GM12878 (cell line): ENCODE measurements around the gene HCST. TPM values are rescaled to one million over a fixed set of nuclear protein-coding genes. Genes with fewer than 3 reads are reported as not detected.
A peak's percentile ranks its signal among the peaks of the same experiment; 100 is the strongest.

ENCODE experiments used
- ATAC-seq: fragments of 200-7000 bp; cut with Tn5 transposase; 3 replicates; pipeline ENCODE4 v1.9.1; 2020; ENCODE audit warnings: mild to moderate bottlenecking, moderate library complexity
- BruUV-seq: library from RNA; stranded (reverse); fragments of 400-500 nt; replicated peaks from 2 replicates; lab custom pipeline; 2021; lab: Mats Ljungman, UMichigan
- CTCF ChIA-PET: fragments of 300-600 bp; sonication (Branson Sonifier 250); formaldehyde crosslinking; extraction: SDS; loops from one replicate; lab custom pipeline; 2021; ENCODE audit warnings: inconsistent platforms; lab: Yijun Ruan, JAX
- POLR2A ChIA-PET: fragments of 350-600 bp; formaldehyde crosslinking; extraction: SDS; loops from one replicate; lab custom pipeline; 2021; ENCODE audit warnings: inconsistent platforms; lab: Charles Lee
- RAD21 ChIA-PET: fragments of 300-600 bp; sonication (Branson Sonifier 250); formaldehyde crosslinking; loops from one replicate; lab custom pipeline; 2023; ENCODE audit warnings: antibody characterized with exemption; ENCODE audit not compliant: unreplicated experiment; lab: Charles Lee
- SMC1A ChIA-PET: fragments of 300-600 bp; sonication (Branson Sonifier 250); formaldehyde crosslinking; loops from one replicate; lab custom pipeline; 2023; ENCODE audit not compliant: unreplicated experiment, uncharacterized antibody; lab: Charles Lee
- DNase-seq: peaks from one replicate; pipeline ENCODE4 v3.0.0-alpha.2; 2011; ENCODE audit warnings: low read depth, low spot score
- FAIRE-seq: peaks from 3 replicates; lab custom pipeline; 2011; peaks lifted over from hg19 to GRCh38; lab: Jason Lieb, UNC
- H2AFZ ChIP-seq: 2 replicates; pipeline ENCODE4 v1.6.0; 2011; ENCODE audit warnings: low read depth, low read length, control low read depth; ENCODE audit not compliant: control insufficient read depth
- H3K27ac ChIP-seq: 2 replicates; pipeline ENCODE4 v1.5.1; 2011; ENCODE audit warnings: control low read depth; ENCODE audit not compliant: control insufficient read depth, insufficient read depth
- H3K27me3 ChIP-seq, 2 experiments: replicated peaks in 1 of 2; 2 replicates each; pipeline versions ENCODE4 v1.6.0 to v1.6.1; 2011; ENCODE audit warnings: low read length in 1 of 2; ENCODE audit not compliant: control insufficient read depth in 2 of 2, insufficient read depth in 2 of 2
- H3K36me3 ChIP-seq, 2 experiments: 2 replicates each; pipeline ENCODE4 v1.5.1; 2011; ENCODE audit warnings: low read length in 1 of 2; ENCODE audit not compliant: control insufficient read depth in 2 of 2, insufficient read depth in 2 of 2
- H3K4me1 ChIP-seq: 2 replicates; pipeline ENCODE4 v1.6.1; 2011; ENCODE audit warnings: mild to moderate bottlenecking, low read length, moderate library complexity, mixed read lengths; ENCODE audit not compliant: control insufficient read depth, insufficient read depth
- H3K4me2 ChIP-seq: 2 replicates; pipeline ENCODE4 v1.6.0; 2011; ENCODE audit warnings: control low read depth; ENCODE audit not compliant: control insufficient read depth, insufficient read depth
- H3K4me3 ChIP-seq: fragments of 200-600 bp; sonication (generic); 2 replicates; pipeline ENCODE4 v1.5.1; 2016
- H3K79me2 ChIP-seq: 2 replicates; pipeline ENCODE4 v1.6.0; 2011; ENCODE audit warnings: low read length; ENCODE audit not compliant: control insufficient read depth, insufficient read depth
- H3K9ac ChIP-seq: 2 replicates; pipeline ENCODE4 v1.8.0; 2011; ENCODE audit warnings: low read length, control low read depth, mixed read lengths; ENCODE audit not compliant: control insufficient read depth, insufficient read depth
- H3K9me3 ChIP-seq: replicated peaks from 3 replicates; pipeline ENCODE4 v1.5.1; 2011; ENCODE audit warnings: mild to moderate bottlenecking, low read length; ENCODE audit not compliant: control insufficient read depth, insufficient read depth
- H4K20me1 ChIP-seq: 2 replicates; pipeline ENCODE4 v1.6.0; 2011; ENCODE audit not compliant: control insufficient read depth, insufficient read depth
- CBFB ChIP-seq: IDR thresholded peaks from 2 replicates; pipeline ENCODE4 v1.6.1; 2016; ENCODE audit warnings: antibody characterized with exemption, low read depth
- CEBPB ChIP-seq, 2 experiments: fragments of 150-350 bp in 1 of 2; IDR thresholded peaks; 2 replicates each; pipeline ENCODE4 v1.6.1; 2012 to 2014; ENCODE audit warnings: low read depth in 2 of 2, low read length in 2 of 2, borderline replicate concordance in 1 of 2, inconsistent platforms in 1 of 2
- EZH2 ChIP-seq: IDR thresholded peaks from 2 replicates; pipeline ENCODE4 v1.6.1; 2012; ENCODE audit warnings: low read depth, mild to moderate bottlenecking, control low read depth, inconsistent platforms, low read length, borderline replicate concordance; ENCODE audit not compliant: control insufficient read depth
- GABPA ChIP-seq: IDR thresholded peaks from 2 replicates; pipeline ENCODE4 v1.6.1; 2014; ENCODE audit warnings: antibody characterized with exemption, low read depth, mild to moderate bottlenecking, inconsistent platforms
- JUNB ChIP-seq: IDR thresholded peaks from 2 replicates; pipeline ENCODE4 v1.6.1; 2016; ENCODE audit warnings: antibody characterized with exemption, mild to moderate bottlenecking
- NR2C1 ChIP-seq: fragments of 450-650 bp; IDR thresholded peaks from 2 replicates; pipeline ENCODE4 v1.6.1; 2017; ENCODE audit warnings: antibody characterized with exemption, mild to moderate bottlenecking, moderate library complexity
- RCOR1 ChIP-seq: conservative IDR thresholded peaks from 2 replicates; pipeline ENCODE4 v1.6.1; 2012; ENCODE audit warnings: low read depth, low read length, improper control_type of control experiment
- TCF3 ChIP-seq: IDR thresholded peaks from 2 replicates; pipeline ENCODE4 v1.6.1; 2012; ENCODE audit warnings: low read depth, mild to moderate bottlenecking, low read length, borderline replicate concordance; ENCODE audit not compliant: insufficient read depth
- ZBED1 ChIP-seq: IDR thresholded peaks from 2 replicates; pipeline ENCODE4 v1.6.1; 2016; ENCODE audit warnings: borderline replicate concordance
- WGBS: methylation state at CpG from one replicate; pipeline ENCODE4 v1.1.6; 2016; ENCODE audit warnings: low lambda C conversion rate; ENCODE audit not compliant: insufficient replicate concordance, insufficient coverage; ENCODE audit errors: missing lambda C conversion rate; 5-methylcytosine and 5-hydroxymethylcytosine counted together
- in situ Hi-C: fragments of 300-500 bp; cut with MboI; formaldehyde crosslinking; loops from 9 replicates; pipeline ENCODE4 v1.14.3; 2018; ENCODE audit warnings: mixed read lengths
- intact Hi-C: fragments of 100-400 bp; cut with micrococcal nuclease; formaldehyde crosslinking; loops from one replicate; pipeline ENCODE4 v1.14.2; 2022; ENCODE audit not compliant: unreplicated experiment
- polyA plus RNA-seq, 11 experiments: library from polyadenylated mRNA; depleted of rRNA in 4 of 11; unstranded in 6 of 11; stranded (reverse) in 5 of 11; fragments of >200 nt; fragmentation: Nextera tagmentation in 4 of 11; fragmentation: Illumina TruSeq in 1 of 11; extraction: Ambion mirVana in 4 of 11; extraction: Trizol in 1 of 11; gene quantifications; 1 replicate in 1 of 11; 2 replicates in 10 of 11; pipeline versions ENCODE4 v1.2.1 to v1.2.3, GENCODE V29; 2011 to 2016; ENCODE audit warnings: inconsistent platforms in 2 of 11, missing spikeins in 2 of 11, low read depth in 1 of 11
- total RNA-seq, 4 experiments: library from RNA; depleted of rRNA in 3 of 4; stranded (reverse); fragments of >200 nt in 3 of 4; fragmentation: Illumina TruSeq in 1 of 4; extraction: Trizol in 1 of 4; gene quantifications; 2 replicates each; pipeline versions ENCODE4 v1.2.1 to v1.2.3, GENCODE V29; 2013 to 2021
- TF ChIP-seq, protein P1 (sequence below): fragments of 450-650 bp; IDR thresholded peaks from 2 replicates; pipeline ENCODE4 v1.6.1; 2016; ENCODE audit warnings: mild to moderate bottlenecking, moderate library complexity, borderline replicate concordance

HCST gene
- total and polyA plus RNA-seq, 10 of the 15 experiments (the other 5 are each of a cell fraction or from before 2014, with no cell fraction given): 7.5 to 79.6 (median 33.6) TPM

- ATAC-seq: peak; percentile 29; the same call in 2 of the 3 replicates
- H3K36me3 ChIP-seq: no peaks in the 10 kb centered on the region
- no peak for DNase-seq
- no peak overlapping the region for H3K4me3 ChIP-seq
- H3K27ac ChIP-seq: no peak overlapping the region
- no peaks in the 10 kb centered on the region for H3K79me2 ChIP-seq
- ChIA-PET SMC1A (interaction anchor here (0.5 kb wide), 1 partner anchor 15 kb away, joined by 3 read pairs; no protein-coding TSS in a partner anchor), POLR2A (no interaction called here), CTCF (interaction anchor here (0.8 to 1.3 kb wide), 3 partner anchors 23 to 224 kb away, joined by 3 to 4 read pairs (median 4); no protein-coding TSS in a partner anchor), RAD21 (no interaction called here)
- intact Hi-C loops (no loop called here), in situ Hi-C loops (no loop called here)
- H2AFZ ChIP-seq: no peak overlapping the region
- H3K4me2 ChIP-seq: no peak overlapping the region
- H3K27me3 ChIP-seq: no peaks in the 10 kb centered on the region
- H3K9me3 ChIP-seq: no peaks in the 10 kb centered on the region
- no peak overlapping the region for H3K9ac ChIP-seq
- no peak for FAIRE-seq
- no peaks in the 10 kb centered on the region for H4K20me1 ChIP-seq
- H3K4me1 ChIP-seq: no peaks in the 10 kb centered on the region
- BruUV-seq: no TSS peak
- no peak for TF ChIP-seq EZH2
- no peak for TF ChIP-seq TCF3
- no peak for TF ChIP-seq NR2C1
- TF ChIP-seq CBFB: no peak
- TF ChIP-seq, all 136 proteins: peak for 0
- 71% methylated on average over 4 of the region's 4 CpGs for WGBS
Measured at GRCh38 chr19:35946203-35946602, 43.9 kb downstream of the HCST start.

GRCh38 chr19:35949131-35949530, 46.8 kb downstream of the HCST start:
- intact Hi-C loops (no loop called here), in situ Hi-C loops (no loop called here)
- WGBS: 0% methylated on average over 2 of the region's 2 CpGs

More at GRCh38 chr19:35949131-35949530, 46.8 kb downstream of the HCST start:
- ATAC-seq (no peak), FAIRE-seq (no peak), DNase-seq (no peak)
- Histone ChIP-seq H3K4me2 (no peak overlapping the region), H3K4me1 (peaks cover 8% of the 10 kb centered on the region), H3K79me2 (no peaks in the 10 kb centered on the region), H2AFZ (no peak overlapping the region), H3K9me3 (no peaks in the 10 kb centered on the region), H3K27me3 (no peaks in the 10 kb centered on the region), H3K27ac (no peak overlapping the region), H3K36me3 (no peaks in the 10 kb centered on the region), H4K20me1 (no peaks in the 10 kb centered on the region), H3K9ac (no peak overlapping the region), H3K4me3 (no peak overlapping the region)
- ChIA-PET POLR2A (interaction anchor here (0.9 kb wide), 1 partner anchor 34 kb away, joined by 6 read pairs; no protein-coding TSS in a partner anchor), SMC1A (no interaction called here), CTCF (interaction anchor here (0.8 to 1.6 kb wide), 5 partner anchors 9 to 44 kb away, joined by 3 to 10 read pairs (median 3); no protein-coding TSS in a partner anchor), RAD21 (interaction anchor here (0.8 to 1.2 kb wide), 3 partner anchors 37 to 105 kb away, joined by 3 to 5 read pairs (median 4); partner anchors contain the start of genes ALKBH6 and THAP8)
- no peak for TF ChIP-seq CBFB
- TF ChIP-seq ZBED1: no peak
- no peak for TF ChIP-seq GABPA
- no peak for TF ChIP-seq JUNB
- TF ChIP-seq, protein P1, sequence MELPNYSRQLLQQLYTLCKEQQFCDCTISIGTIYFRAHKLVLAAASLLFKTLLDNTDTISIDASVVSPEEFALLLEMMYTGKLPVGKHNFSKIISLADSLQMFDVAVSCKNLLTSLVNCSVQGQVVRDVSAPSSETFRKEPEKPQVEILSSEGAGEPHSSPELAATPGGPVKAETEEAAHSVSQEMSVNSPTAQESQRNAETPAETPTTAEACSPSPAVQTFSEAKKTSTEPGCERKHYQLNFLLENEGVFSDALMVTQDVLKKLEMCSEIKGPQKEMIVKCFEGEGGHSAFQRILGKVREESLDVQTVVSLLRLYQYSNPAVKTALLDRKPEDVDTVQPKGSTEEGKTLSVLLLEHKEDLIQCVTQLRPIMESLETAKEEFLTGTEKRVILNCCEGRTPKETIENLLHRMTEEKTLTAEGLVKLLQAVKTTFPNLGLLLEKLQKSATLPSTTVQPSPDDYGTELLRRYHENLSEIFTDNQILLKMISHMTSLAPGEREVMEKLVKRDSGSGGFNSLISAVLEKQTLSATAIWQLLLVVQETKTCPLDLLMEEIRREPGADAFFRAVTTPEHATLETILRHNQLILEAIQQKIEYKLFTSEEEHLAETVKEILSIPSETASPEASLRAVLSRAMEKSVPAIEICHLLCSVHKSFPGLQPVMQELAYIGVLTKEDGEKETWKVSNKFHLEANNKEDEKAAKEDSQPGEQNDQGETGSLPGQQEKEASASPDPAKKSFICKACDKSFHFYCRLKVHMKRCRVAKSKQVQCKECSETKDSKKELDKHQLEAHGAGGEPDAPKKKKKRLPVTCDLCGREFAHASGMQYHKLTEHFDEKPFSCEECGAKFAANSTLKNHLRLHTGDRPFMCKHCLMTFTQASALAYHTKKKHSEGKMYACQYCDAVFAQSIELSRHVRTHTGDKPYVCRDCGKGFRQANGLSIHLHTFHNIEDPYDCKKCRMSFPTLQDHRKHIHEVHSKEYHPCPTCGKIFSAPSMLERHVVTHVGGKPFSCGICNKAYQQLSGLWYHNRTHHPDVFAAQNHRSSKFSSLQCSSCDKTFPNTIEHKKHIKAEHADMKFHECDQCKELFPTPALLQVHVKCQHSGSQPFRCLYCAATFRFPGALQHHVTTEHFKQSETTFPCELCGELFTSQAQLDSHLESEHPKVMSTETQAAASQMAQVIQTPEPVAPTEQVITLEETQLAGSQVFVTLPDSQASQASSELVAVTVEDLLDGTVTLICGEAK: no peak
- TF ChIP-seq RCOR1: no peak
- no peak for TF ChIP-seq CEBPB (IDR thresholded peaks at IDR 0.05; ENCODE audit: borderline replicate concordance in 1 of 2, low read depth in 2 of 2, low read length in 2 of 2)
- BruUV-seq: no TSS peak
